ENCODE results near the gene FOXP1. TPM values are rescaled to one million over a fixed set of nuclear protein-coding genes. Genes with fewer than 3 reads are reported as not detected.

FOXP1 gene
- total RNA-seq, 1 donor from 2014 or later, result 26.1 TPM

GRCh38 chr3:71361334-71361890 lies 222.1 kb downstream of the FOXP1 start:
- TF ChIP-seq CTCF (conservative IDR thresholded peaks at IDR 0.05; ENCODE audit: low read depth, low read length), result no peak
- H3K4me3 ChIP-seq (ENCODE audit: low read depth, low read length), result peak overlapping the region; percentile 35
- DNase-seq (ENCODE audit: low read depth), result no peak

GRCh38 chr3:71360764-71361163 lies 222.8 kb downstream of the FOXP1 start:
- no peak for TF ChIP-seq CTCF (conservative IDR thresholded peaks at IDR 0.05; ENCODE audit: low read depth, low read length)
- peak overlapping the region; percentile 20 for H3K4me3 ChIP-seq (ENCODE audit: low read depth, low read length)
- DNase-seq (ENCODE audit: low read depth), result no peak

DNA sequence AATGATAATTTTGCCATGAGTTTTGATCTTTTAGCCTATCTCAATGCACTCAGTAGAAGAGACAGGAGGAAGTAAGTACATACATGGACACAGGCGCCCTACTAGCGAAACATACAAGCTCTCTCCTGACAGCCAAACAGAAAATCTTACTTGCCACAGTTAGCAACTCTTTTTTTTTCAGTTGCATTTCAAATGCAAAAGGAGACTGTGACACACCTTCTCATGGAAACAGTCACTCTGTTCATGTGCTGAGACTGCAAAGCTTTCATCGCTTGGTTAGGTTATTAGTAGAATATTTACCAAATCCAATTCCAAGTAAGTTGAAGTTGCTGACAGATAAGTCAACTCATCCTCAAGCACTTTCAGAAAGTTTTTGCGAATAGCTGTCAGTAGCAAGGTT lies 223.3 kb downstream of the FOXP1 start:
- peak overlapping the region; percentile 20 for H3K4me3 ChIP-seq (ENCODE audit: low read depth, low read length)
- no peak for TF ChIP-seq CTCF (conservative IDR thresholded peaks at IDR 0.05; ENCODE audit: low read depth, low read length)
- peak; percentile 72 for DNase-seq (ENCODE audit: low read depth)

- H3K4me3 ChIP-seq (ENCODE audit: low read depth, low read length), result no peak overlapping the region
- DNase-seq (ENCODE audit: low read depth), result no peak
- TF ChIP-seq CTCF (conservative IDR thresholded peaks at IDR 0.05; ENCODE audit: low read depth, low read length), result no peak
Observed at GRCh38 chr3:71358243-71358642, 225.3 kb downstream of the FOXP1 start.

- no peak for TF ChIP-seq CTCF (conservative IDR thresholded peaks at IDR 0.05; ENCODE audit: low read depth, low read length)
- H3K4me3 ChIP-seq (ENCODE audit: low read depth, low read length), result no peak overlapping the region
- peak; percentile 42 for DNase-seq (ENCODE audit: low read depth)
Observed at GRCh38 chr3:71356265-71356664, 227.3 kb downstream of the FOXP1 start.

- no peak for DNase-seq (ENCODE audit: low read depth)
- TF ChIP-seq CTCF (conservative IDR thresholded peaks at IDR 0.05; ENCODE audit: low read depth, low read length), result no peak
- H3K4me3 ChIP-seq (ENCODE audit: low read depth, low read length), result no peak overlapping the region
Observed at GRCh38 chr3:71355862-71356261, 227.7 kb downstream of the FOXP1 start.

DNA sequence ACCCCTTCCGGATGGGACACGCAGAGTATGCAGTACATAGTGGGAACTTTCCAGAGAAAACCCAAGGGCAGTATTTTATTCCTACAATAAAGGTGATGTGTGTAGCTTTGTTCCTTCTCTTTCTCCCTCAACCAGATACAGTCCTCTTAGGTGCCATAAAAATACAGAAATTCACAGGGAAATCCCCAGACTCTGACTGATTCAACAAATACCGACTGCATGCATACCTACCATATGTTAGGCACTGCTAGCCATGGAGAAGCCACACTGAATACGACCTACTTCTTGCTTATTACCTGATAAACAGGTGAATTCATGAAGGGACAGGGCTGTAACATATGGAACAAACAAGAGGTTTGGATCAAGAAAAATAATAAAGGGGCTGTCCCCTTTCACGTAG lies 228.5 kb downstream of the FOXP1 start:
- no peak for DNase-seq (ENCODE audit: low read depth)
- H3K4me3 ChIP-seq (ENCODE audit: low read depth, low read length), result no peak overlapping the region
- no peak for TF ChIP-seq CTCF (conservative IDR thresholded peaks at IDR 0.05; ENCODE audit: low read depth, low read length)
